Cardiac fibroblast (primary cell): ENCODE data around the gene GRK5.

Experiments used
- DNase-seq, 2 donors: peaks; one replicate each; pipeline versions ENCODE4 v3.0.0 to v3.0.0-alpha.2; 2010; ENCODE audit warnings: low read depth in 2 of 2
- H3K4me3 ChIP-seq, 2 donors: replicated peaks in 1 of 2; 1 replicate in 1 of 2; 2 replicates in 1 of 2; pipeline ENCODE4 v1.5.1; 2011; ENCODE audit warnings: low read depth in 2 of 2, low read length in 2 of 2, mild to moderate bottlenecking in 2 of 2, moderate library complexity in 1 of 2
- CTCF ChIP-seq: IDR thresholded peaks from one replicate; pipeline ENCODE4 v1.5.1; 2011; ENCODE audit warnings: low read depth, mild to moderate bottlenecking, low read length, inconsistent platforms

The GRK5 gene

DNA sequence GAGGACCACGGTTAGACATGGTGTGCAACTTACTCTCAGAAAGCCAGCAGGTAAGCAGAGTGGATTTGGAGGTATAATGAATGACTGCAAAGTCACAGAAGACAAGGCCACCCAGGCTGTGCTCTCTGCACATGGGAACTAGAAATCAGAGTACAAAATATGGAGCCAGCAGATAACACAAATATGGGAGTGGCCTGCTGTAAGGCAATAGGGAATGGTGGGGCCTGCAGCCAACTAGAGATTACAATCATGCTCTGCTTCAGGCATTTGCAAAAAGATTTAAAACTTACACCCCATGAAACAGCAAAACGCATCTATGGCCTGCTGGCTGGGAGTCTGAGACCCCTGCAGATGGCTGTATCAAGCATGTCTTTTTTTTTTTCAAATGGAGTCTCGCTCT lies 288.2 kb downstream of the GRK5 start:
- no peak overlapping the region for H3K4me3 ChIP-seq
- no peak for DNase-seq
- no peak for TF ChIP-seq CTCF

- no peak overlapping the region for H3K4me3 ChIP-seq
- DNase-seq = no peak
- TF ChIP-seq CTCF = no peak
These were observed 288.9 kb downstream of the GRK5 start for GRCh38 chr10:119496273-119496672.

GRCh38 chr10:119497243-119497642 lies 289.9 kb downstream of the GRK5 start:
- H3K4me3 ChIP-seq = no peak overlapping the region
- TF ChIP-seq CTCF = no peak
- DNase-seq = no peak

- DNase-seq = no peak
- no peak overlapping the region for H3K4me3 ChIP-seq
- TF ChIP-seq CTCF = no peak
These were observed 291.7 kb downstream of the GRK5 start for GRCh38 chr10:119498889-119499676.

DNA sequence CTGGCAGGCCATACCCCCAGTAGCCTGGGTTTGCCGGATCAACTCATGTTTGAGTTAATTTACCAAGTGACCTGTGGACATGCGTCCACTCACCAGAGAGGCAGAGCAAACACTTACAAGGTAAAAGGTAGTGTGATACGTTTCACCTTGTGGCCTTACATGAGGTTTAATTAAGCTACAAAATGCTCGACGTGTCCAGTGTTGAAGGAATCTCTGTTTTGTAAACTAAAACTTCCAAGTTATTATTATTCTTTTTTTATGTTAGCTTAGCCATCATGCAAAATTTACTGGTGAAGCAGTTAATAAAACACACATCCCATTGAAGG lies 292.3 kb downstream of the GRK5 start:
- TF ChIP-seq CTCF = no peak
- no peak for DNase-seq
- H3K4me3 ChIP-seq = no peak overlapping the region

DNA sequence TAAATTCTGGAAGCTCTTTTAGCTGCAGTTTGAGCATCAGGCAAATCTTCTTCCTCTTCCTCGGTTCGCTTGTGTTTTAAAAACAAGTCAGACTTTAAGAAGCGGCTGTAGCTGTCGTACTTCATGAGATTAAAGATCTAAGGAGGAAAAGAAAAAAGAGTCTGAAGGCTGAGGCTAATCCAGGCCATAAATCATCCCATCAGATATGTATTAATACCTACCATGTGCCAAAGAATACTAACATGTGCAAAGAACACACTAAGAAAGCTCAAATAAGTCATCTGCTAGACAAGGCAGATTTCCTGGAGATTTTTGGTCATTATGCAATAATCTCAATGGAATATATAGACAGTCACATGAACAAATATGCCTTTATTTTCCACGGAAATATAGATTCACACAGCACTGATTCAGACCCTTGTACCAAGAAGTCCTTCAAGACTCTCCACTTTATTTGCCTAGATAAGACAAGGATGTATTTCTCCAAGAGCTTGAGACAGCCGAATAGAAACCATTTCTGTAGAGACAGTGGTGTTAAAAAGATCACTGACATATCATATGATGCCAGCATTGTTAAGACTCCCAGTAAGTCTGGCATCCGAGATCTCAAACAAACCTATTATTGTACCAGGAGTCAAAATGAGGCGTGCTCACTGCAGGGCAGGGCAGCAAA lies 292.9 kb downstream of the GRK5 start:
- H3K4me3 ChIP-seq = no peak overlapping the region
- no peak for TF ChIP-seq CTCF
- DNase-seq = no peak
